IMR-90 (cell line): Measurements from ENCODE around the gene ASB13. TPM values are rescaled to one million over a fixed set of nuclear protein-coding genes. Genes with fewer than 3 reads are reported as not detected.

Source experiments
- ATAC-seq: fragments of 200-7000 bp; cut with Tn5 transposase; 2 replicates; pipeline ENCODE4 v1.9.1; 2020; ENCODE audit warnings: low read depth, mild to moderate bottlenecking, moderate library complexity
- BruUV-seq: library from RNA; stranded (reverse); fragments of 400-500 nt; replicated peaks from 2 replicates; lab custom pipeline; 2021; lab: Mats Ljungman, UMichigan
- CTCF ChIA-PET: fragments of 300-600 bp; formaldehyde crosslinking; extraction: SDS; loops from one replicate; lab custom pipeline; 2021; ENCODE audit warnings: antibody characterized with exemption; lab: Yijun Ruan, JAX
- POLR2A ChIA-PET: fragments of 300-600 bp; sonication (Branson Sonifier 250); formaldehyde crosslinking; loops from one replicate; lab custom pipeline; 2022; ENCODE audit warnings: antibody characterized with exemption; ENCODE audit not compliant: unreplicated experiment; lab: Charles Lee
- DNase-seq: peaks from one replicate; pipeline ENCODE4 v3.0.0; 2013
- H2AFZ ChIP-seq: replicated peaks from 2 replicates; pipeline ENCODE3; 2013; ENCODE audit warnings: low read length, mild to moderate bottlenecking; ENCODE audit not compliant: poor library complexity
- H2AK5ac ChIP-seq: 2 replicates; pipeline ENCODE4 v1.6.1; 2013; ENCODE audit warnings: low read depth, low read length, inconsistent platforms
- H2AK9ac ChIP-seq: replicated peaks from 2 replicates; pipeline ENCODE3; 2013; ENCODE audit warnings: mild to moderate bottlenecking, low read depth, low read length, moderate library complexity; ENCODE audit not compliant: poor library complexity
- H2BK120ac ChIP-seq: 2 replicates; pipeline ENCODE4 v1.6.1; 2013; ENCODE audit warnings: low read depth, low read length, inconsistent platforms
- H2BK15ac ChIP-seq: 3 replicates; pipeline ENCODE4 v1.6.1; 2013; ENCODE audit warnings: low read depth, low read length, inconsistent platforms
- H2BK20ac ChIP-seq: 2 replicates; pipeline ENCODE4 v1.6.1; 2013; ENCODE audit warnings: low read depth, mild to moderate bottlenecking, inconsistent platforms, low read length, moderate library complexity
- H2BK5ac ChIP-seq: 2 replicates; pipeline ENCODE4 v1.6.1; 2013; ENCODE audit warnings: mild to moderate bottlenecking, low read depth, low read length, inconsistent platforms; ENCODE audit not compliant: poor library complexity, severe bottlenecking
- H3K14ac ChIP-seq: replicated peaks from 2 replicates; pipeline ENCODE4 v1.6.1; 2013; ENCODE audit warnings: low read depth, low read length, inconsistent platforms
- H3K18ac ChIP-seq: 2 replicates; pipeline ENCODE4 v1.6.1; 2013; ENCODE audit warnings: low read depth, low read length, control low read depth
- H3K23ac ChIP-seq: 2 replicates; pipeline ENCODE4 v1.6.1; 2013; ENCODE audit warnings: low read depth, low read length, inconsistent platforms
- H3K27ac ChIP-seq: 2 replicates; pipeline ENCODE4 v1.5.1; 2013; ENCODE audit warnings: mild to moderate bottlenecking, control low read depth, low read length; ENCODE audit not compliant: insufficient read depth
- H3K27me3 ChIP-seq: 2 replicates; pipeline ENCODE4 v1.6.1; 2013; ENCODE audit warnings: low read length; ENCODE audit not compliant: control insufficient read depth, insufficient read depth
- H3K36me3 ChIP-seq: 2 replicates; pipeline ENCODE4 v1.6.1; 2013; ENCODE audit warnings: low read length, mixed read lengths; ENCODE audit not compliant: control insufficient read depth, insufficient read depth
- H3K4ac ChIP-seq: 2 replicates; pipeline ENCODE4 v1.6.1; 2013; ENCODE audit warnings: low read depth, low read length, inconsistent platforms
- H3K4me1 ChIP-seq: 2 replicates; pipeline ENCODE4 v1.6.1; 2013; ENCODE audit warnings: low read length, mixed read lengths; ENCODE audit not compliant: control insufficient read depth, insufficient read depth
- H3K4me2 ChIP-seq: 2 replicates; pipeline ENCODE4 v1.6.1; 2013; ENCODE audit warnings: low read depth, mild to moderate bottlenecking, control low read depth, low read length, moderate library complexity
- H3K4me3 ChIP-seq: 2 replicates; pipeline ENCODE4 v1.5.1; 2013; ENCODE audit warnings: low read depth, mild to moderate bottlenecking, control low read depth, low read length, moderate library complexity; ENCODE audit not compliant: insufficient read depth
- H3K56ac ChIP-seq: 2 replicates; pipeline ENCODE4 v1.6.1; 2013; ENCODE audit warnings: low read length, inconsistent platforms; ENCODE audit not compliant: insufficient read depth; ENCODE audit errors: extremely low read depth
- H3K79me1 ChIP-seq, 2 experiments: 2 replicates each; pipeline ENCODE4 v1.6.1; 2013; ENCODE audit warnings: low read length in 2 of 2, inconsistent platforms in 1 of 2, low read depth in 1 of 2
- H3K9ac ChIP-seq: 2 replicates; pipeline ENCODE4 v1.6.1; 2013; ENCODE audit warnings: low read depth, low read length, control low read depth
- H3K9me1 ChIP-seq: 2 replicates; pipeline ENCODE4 v1.6.1; 2013; ENCODE audit warnings: low read length, inconsistent platforms; ENCODE audit not compliant: insufficient read depth
- H3K9me3 ChIP-seq: 2 replicates; pipeline ENCODE4 v1.6.1; 2013; ENCODE audit warnings: low read length; ENCODE audit not compliant: control insufficient read depth, insufficient read depth
- H4K20me1 ChIP-seq: 2 replicates; pipeline ENCODE4 v1.6.1; 2013; ENCODE audit warnings: low read length, inconsistent platforms; ENCODE audit not compliant: insufficient read depth
- H4K5ac ChIP-seq: 2 replicates; pipeline ENCODE4 v1.6.1; 2013; ENCODE audit warnings: mild to moderate bottlenecking, low read depth, low read length, control low read depth
- H4K8ac ChIP-seq, 2 experiments: 2 replicates each; pipeline ENCODE4 v1.6.1; 2013; ENCODE audit warnings: low read depth in 2 of 2, low read length in 2 of 2, control low read depth in 1 of 2, inconsistent platforms in 1 of 2
- H4K91ac ChIP-seq: 2 replicates; pipeline ENCODE4 v1.6.1; 2013; ENCODE audit warnings: low read depth, low read length, inconsistent platforms; ENCODE audit not compliant: insufficient read depth
- CHD1 ChIP-seq: IDR thresholded peaks from 2 replicates; pipeline ENCODE4 v1.6.1; 2012; ENCODE audit warnings: low read depth, low read length, improper control_type of control experiment
- FOS ChIP-seq: fragments of 150-350 bp; IDR thresholded peaks from 2 replicates; pipeline ENCODE4 v1.6.1; 2016; ENCODE audit warnings: low read depth, low read length
- MAFK ChIP-seq: IDR thresholded peaks from 2 replicates; pipeline ENCODE4 v1.6.1; 2012; ENCODE audit warnings: low read depth, low read length, improper control_type of control experiment
- MXI1 ChIP-seq: IDR thresholded peaks from 2 replicates; pipeline ENCODE4 v1.6.1; 2012; ENCODE audit warnings: low read depth, mild to moderate bottlenecking, low read length, moderate library complexity, borderline replicate concordance
- NFE2L2 ChIP-seq: fragments of 150-350 bp; IDR thresholded peaks from 2 replicates; pipeline ENCODE4 v1.6.1; 2016; ENCODE audit warnings: low read depth, mild to moderate bottlenecking, low read length
- POLR2A ChIP-seq: IDR thresholded peaks from 2 replicates; pipeline ENCODE4 v1.6.1; 2012; ENCODE audit warnings: mild to moderate bottlenecking, low read depth, low read length
- RAD21 ChIP-seq: IDR thresholded peaks from 2 replicates; pipeline ENCODE4 v1.6.1; 2012; ENCODE audit warnings: low read length, improper control_type of control experiment
- RCOR1 ChIP-seq: IDR thresholded peaks from 2 replicates; pipeline ENCODE4 v1.6.1; 2012; ENCODE audit warnings: mild to moderate bottlenecking, low read length, improper control_type of control experiment; ENCODE audit not compliant: insufficient replicate concordance
- RFX5 ChIP-seq: IDR thresholded peaks from 2 replicates; pipeline ENCODE4 v1.8.0; 2012; ENCODE audit warnings: low read depth, mild to moderate bottlenecking, low read length, moderate library complexity
- WGBS, 2 experiments: methylation state at CpG; one replicate each; pipeline versions ENCODE4 v1.1.5 to v1.1.7; 2013; ENCODE audit warnings: missing lambda C conversion rate in 2 of 2; ENCODE audit not compliant: insufficient read length in 1 of 2; ENCODE audit errors: extremely low coverage in 2 of 2; 5-methylcytosine and 5-hydroxymethylcytosine counted together
- dilution Hi-C: fragments of 300-500 bp; cut with HindIII; formaldehyde crosslinking; loops from one replicate; pipeline ENCODE4 v1.14.3; 2018; ENCODE audit warnings: low sequenced_read_pairs; ENCODE audit not compliant: unreplicated experiment
- in situ Hi-C: fragments of 300-500 bp; cut with MboI; formaldehyde crosslinking; loops from 3 replicates; pipeline ENCODE4 v1.14.3; 2019; ENCODE audit warnings: low sequenced_read_pairs, inconsistent platforms, mixed read lengths
- intact Hi-C: fragments of 100-400 bp; cut with micrococcal nuclease; formaldehyde crosslinking; loops from 2 replicates; pipeline ENCODE4 v1.10.0; 2022
- polyA plus RNA-seq, 3 experiments: library from polyadenylated mRNA; depleted of rRNA; stranded (reverse); fragments of >200 nt; gene quantifications; 2 replicates each; pipeline ENCODE4 v1.2.3, GENCODE V29; 2012; ENCODE audit warnings: low replicate concordance in 1 of 3
- total RNA-seq: library from RNA; depleted of rRNA; stranded (reverse); fragments of >200 nt; gene quantifications from 2 replicates; pipeline ENCODE4 v1.2.3, GENCODE V29; 2012
- TF ChIP-seq, protein P1 (sequence below): conservative IDR thresholded peaks from 2 replicates; pipeline ENCODE4 v1.5.1; 2012; ENCODE audit warnings: mild to moderate bottlenecking, low read depth, low read length, improper control_type of control experiment
- TF ChIP-seq, protein P2 (sequence below): fragments of 150-350 bp; IDR thresholded peaks from 2 replicates; pipeline ENCODE4 v1.6.1; 2017; ENCODE audit warnings: mild to moderate bottlenecking, antibody characterized with exemption, low read length, low read depth

Gene ASB13
- total and polyA plus RNA-seq, 2 of the 4 experiments (the other 2 are of a cell fraction) = 4.6 to 6.3 TPM

DNA sequence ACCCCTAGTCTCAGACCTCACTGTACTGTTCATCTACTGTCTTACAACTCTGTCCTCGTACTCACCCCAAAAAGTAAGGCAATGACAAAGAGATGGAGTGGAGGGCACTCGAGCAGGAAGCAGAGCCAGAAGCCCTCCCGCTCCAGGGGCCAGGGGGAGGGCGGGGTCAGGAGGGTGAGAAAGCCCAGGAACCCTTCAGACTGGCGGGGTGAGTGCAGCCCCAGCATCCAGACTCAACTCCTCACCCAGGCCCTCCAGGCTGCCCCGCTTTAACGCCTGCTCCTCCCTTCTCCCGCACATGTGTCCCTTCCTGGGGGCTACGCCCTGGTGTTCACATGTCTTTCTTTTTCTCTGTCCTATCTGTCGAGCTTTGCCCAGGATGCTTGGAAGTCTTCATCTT, 75.6 kb downstream of the ASB13 start:
- ChIA-PET CTCF (no interaction called here), POLR2A (no interaction called here)
- BruUV-seq = no TSS peak
- no peak overlapping the region for H3K14ac ChIP-seq
- no peak overlapping the region for H3K18ac ChIP-seq
- no peaks in the 10 kb centered on the region for H3K36me3 ChIP-seq
- no peak overlapping the region for H3K9ac ChIP-seq
- in situ Hi-C loops = no loop called here
- H3K27ac ChIP-seq = no peak overlapping the region
- H3K4me2 ChIP-seq = no peak overlapping the region
- no peak for ATAC-seq
- no peak overlapping the region for H3K56ac ChIP-seq
- H3K27me3 ChIP-seq = no peaks in the 10 kb centered on the region
- 0 out of 2 replicates have a peak overlapping the region, but pooled peaks have one; percentile 3 for H2AK5ac ChIP-seq
- H4K91ac ChIP-seq = no peak overlapping the region
- intact Hi-C loops = no loop called here
- WGBS, 2 experiments = 93% methylated on average over 5 of the region's 10 CpGs; no CpG with 5 or more reads in 1 of the 2 experiments
- H3K23ac ChIP-seq = no peak overlapping the region
- peaks cover 0 to 12% of the 10 kb centered on the region in 2 experiments; a peak in 1 of 4 replicates for H3K79me1 ChIP-seq
- H2BK5ac ChIP-seq = no peak overlapping the region
- H4K20me1 ChIP-seq = no peaks in the 10 kb centered on the region
- H4K8ac ChIP-seq = no peak overlapping the region
- 0 out of 3 replicates have a peak overlapping the region, but pooled peaks have one; percentile 7 for H2BK15ac ChIP-seq
- no peak overlapping the region for H2BK20ac ChIP-seq
- peak overlapping the region; percentile 37 for H2BK120ac ChIP-seq
- peak overlapping the region; percentile 58; the same call in 1 of the 2 replicates for H3K4ac ChIP-seq
- TF ChIP-seq RFX5 = no peak
- TF ChIP-seq RCOR1 = no peak
- TF ChIP-seq FOS = no peak
- TF ChIP-seq, protein P1, sequence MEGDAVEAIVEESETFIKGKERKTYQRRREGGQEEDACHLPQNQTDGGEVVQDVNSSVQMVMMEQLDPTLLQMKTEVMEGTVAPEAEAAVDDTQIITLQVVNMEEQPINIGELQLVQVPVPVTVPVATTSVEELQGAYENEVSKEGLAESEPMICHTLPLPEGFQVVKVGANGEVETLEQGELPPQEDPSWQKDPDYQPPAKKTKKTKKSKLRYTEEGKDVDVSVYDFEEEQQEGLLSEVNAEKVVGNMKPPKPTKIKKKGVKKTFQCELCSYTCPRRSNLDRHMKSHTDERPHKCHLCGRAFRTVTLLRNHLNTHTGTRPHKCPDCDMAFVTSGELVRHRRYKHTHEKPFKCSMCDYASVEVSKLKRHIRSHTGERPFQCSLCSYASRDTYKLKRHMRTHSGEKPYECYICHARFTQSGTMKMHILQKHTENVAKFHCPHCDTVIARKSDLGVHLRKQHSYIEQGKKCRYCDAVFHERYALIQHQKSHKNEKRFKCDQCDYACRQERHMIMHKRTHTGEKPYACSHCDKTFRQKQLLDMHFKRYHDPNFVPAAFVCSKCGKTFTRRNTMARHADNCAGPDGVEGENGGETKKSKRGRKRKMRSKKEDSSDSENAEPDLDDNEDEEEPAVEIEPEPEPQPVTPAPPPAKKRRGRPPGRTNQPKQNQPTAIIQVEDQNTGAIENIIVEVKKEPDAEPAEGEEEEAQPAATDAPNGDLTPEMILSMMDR = no peak
- no peak for TF ChIP-seq RAD21
- TF ChIP-seq, protein P2, sequence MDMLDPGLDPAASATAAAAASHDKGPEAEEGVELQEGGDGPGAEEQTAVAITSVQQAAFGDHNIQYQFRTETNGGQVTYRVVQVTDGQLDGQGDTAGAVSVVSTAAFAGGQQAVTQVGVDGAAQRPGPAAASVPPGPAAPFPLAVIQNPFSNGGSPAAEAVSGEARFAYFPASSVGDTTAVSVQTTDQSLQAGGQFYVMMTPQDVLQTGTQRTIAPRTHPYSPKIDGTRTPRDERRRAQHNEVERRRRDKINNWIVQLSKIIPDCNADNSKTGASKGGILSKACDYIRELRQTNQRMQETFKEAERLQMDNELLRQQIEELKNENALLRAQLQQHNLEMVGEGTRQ = no peak
- TF ChIP-seq NFE2L2 = no peak
- TF ChIP-seq CHD1 = no peak
- TF ChIP-seq POLR2A = no peak
- TF ChIP-seq MXI1 = no peak
- TF ChIP-seq MAFK = no peak
- H2AK9ac ChIP-seq = peak overlapping the region; percentile 82
- H3K9me1 ChIP-seq = 0 out of 2 replicates have a peak, but pooled peaks cover 17% of the 10 kb centered on the region
- no peak for DNase-seq
- peaks cover 10% of the 10 kb centered on the region for H3K4me1 ChIP-seq
- dilution Hi-C loops = no loop called here
- H4K5ac ChIP-seq = no peak overlapping the region
- H2AFZ ChIP-seq = peak overlapping the region; percentile 18
- H3K9me3 ChIP-seq = no peaks in the 10 kb centered on the region
- H3K4me3 ChIP-seq = no peak overlapping the region
